ENCODE results near the gene CDC42EP5.
"Not testable (repeated sequence)": the region's sequence is repeated elsewhere in the genome, so short reads cannot be mapped to it uniquely, and the experiment has no call there.

The CDC42EP5 gene, protein sequence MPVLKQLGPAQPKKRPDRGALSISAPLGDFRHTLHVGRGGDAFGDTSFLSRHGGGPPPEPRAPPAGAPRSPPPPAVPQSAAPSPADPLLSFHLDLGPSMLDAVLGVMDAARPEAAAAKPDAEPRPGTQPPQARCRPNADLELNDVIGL

DNA sequence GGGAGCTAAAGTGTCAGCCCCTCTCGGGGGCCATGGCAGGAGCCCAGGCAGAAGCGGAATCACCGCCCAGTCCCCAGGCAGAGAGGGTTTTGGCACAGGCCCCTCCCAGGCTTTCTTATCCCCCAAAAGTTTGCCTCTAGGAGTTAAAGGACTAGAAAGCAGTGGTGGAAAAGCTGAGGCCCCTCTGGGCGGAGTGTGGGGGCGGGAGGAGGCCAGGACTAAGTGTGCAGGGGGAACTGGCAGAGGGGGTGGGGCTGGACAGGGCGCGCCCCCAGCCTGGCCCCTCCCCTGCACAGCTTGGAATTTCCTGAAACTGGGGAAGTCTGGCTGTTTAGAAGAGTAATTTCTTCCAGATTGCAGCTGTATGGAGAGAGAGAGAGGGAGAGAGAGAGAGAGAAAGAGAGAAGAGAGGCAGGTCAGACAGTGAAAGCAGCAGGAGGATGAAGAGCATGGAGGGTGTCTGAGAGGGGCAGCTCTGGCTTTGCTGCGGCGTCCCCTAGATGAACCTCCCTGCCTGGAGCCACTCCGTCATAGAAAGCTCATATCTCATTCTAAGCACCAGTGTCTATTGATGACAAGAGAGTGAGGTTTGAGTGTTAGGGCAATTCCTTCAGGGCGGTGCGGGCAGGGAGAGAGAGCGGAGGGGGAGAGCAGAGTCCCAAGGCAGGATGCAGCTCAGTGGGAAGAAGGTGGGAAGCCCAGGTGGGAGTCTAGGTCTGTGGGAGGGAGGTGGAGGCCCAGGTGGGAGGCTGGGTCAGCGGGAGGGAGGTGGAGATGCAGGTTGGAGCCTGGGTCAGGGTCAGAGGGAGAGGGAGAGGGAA lies at the start of gene CDC42EP5:
TSS of gene CDC42EP5 (minus strand) at position 226 of the 821 bp plus-strand sequence. CDS start 7,749 bp downstream, outside the sequence.
- DNase-seq = no peak

DNA sequence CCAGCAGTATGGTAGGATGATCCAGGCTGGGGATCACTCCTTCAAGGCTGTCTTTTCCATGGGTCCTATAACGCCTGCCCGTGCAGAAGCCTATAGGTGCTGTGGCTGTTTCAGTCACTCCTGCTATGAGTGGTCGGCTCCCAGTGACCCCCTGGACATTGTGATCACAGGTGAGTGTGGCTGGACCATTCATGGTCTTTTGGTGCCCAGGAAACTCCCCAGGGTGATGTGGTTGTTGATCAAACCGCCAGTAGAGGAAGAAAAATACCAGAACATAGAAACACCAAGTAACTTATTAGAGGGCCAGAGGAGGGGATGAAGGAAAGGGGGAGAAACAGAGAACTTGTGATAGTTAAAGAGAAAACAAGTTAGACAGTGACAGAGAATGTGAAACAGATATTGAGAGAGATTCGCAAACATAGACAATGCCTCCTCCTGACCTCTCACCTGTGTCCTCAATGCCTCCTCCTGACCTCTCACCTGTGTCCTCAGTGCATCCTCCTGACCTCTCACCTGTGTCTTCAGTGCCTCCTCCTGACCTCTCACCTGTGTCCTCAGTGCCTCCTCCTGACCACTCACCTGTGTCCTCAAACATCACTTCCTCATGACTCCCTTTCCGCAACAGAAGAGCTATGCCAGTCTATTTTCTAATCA lies 48.9 kb upstream of the CDC42EP5 start:
- no peak for DNase-seq

DNA sequence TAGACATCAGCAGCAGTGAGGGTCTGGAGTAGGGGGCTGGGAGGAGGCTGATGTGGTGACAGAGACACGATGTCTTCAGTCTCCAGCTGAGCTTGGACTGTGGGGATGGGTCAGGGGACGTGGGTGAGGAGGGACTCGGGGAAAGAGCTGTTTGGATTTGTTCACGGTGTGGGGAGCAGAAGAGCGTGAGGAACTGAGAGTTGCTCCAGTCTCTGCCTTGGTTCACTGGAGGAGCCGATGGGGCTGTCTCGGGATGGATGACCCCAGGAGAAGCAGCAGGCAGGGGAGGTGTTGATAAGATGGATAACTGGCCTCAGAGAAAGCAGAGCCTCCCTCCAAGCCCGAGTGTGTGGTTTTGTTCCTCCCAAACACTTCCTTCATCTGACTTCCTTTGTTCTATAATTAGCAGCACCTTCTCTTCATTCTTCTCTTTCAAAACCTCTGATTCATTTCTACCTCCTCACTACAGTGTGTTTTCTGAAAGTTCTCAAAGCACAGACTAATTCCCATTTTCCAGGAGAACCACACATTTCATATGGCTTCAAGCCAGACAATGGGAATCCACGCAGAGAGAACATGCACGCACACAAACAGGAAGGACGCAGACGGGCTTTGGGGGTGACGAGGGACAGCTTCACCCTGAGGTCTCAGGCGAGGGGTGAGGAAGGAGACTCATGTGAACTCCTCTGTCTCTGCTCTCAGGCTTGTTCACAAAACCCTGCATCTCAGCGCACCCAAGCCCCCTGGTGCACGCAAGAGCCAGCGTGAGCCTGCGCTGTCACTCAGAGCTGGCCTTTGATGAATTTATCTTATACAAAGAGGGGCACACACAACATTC lies 48.1 kb upstream of the CDC42EP5 start:
- no peak for DNase-seq

DNA sequence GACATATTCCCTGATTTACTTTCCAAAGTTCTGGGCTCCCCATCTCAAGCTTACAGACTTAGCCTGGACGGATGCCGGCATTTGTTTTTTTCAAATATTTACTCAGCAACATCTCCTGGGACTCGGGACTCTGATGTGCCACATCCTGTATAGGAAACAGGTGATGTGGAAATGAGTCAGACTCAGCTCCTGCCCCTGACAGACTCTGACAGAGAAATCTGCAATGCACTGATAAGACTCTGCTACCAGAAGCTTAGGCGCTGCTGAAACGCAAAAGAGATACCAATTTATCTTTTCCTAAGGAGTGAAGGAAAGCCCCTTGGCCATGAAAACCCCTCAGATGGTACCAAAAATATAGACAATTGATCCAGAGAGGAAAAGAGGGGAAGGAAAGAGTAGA lies 45.7 kb upstream of the CDC42EP5 start:
- DNase-seq = no peak

DNA sequence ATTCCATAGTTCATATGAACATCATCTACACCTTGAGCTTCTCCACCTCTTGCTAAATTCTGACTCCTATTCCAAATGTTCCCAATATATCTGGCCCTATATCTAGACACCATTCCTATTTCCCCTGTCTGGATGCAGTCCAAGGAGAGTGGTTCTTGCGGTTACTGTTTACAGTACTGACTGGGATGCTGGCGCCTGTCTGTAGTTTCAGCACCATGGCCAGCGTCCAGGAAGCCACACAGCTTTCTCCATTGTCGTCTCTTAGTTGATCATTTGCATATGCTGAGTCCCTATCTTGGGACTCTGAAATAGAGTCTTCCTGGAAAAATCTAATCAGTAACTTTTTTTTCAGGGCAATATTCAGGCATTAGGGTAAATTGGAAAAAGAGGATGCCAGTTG lies 44.4 kb upstream of the CDC42EP5 start:
- peak in 5 of 6 experiments; percentile 2 to 48 (median 15) for DNase-seq

DNA sequence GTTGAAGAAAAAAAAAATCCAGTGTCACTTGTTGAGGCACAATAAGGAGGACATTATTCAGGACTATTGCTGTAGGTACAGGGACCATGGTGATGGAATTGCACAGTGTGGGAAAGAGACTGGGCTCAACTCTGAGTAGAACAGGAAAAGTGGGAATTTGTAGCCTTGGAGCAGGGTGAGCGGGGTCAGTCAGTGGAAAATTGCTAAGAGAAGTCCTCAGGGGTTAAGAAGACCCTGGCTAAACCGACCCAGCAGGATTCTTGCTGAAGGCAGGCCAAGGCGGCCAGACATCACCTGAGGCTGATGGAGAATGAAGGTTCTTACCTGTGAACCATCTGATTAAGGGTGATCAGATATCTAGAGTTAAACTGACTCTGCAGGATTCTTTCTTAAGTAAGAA lies 42.1 kb upstream of the CDC42EP5 start:
- no peak for DNase-seq

DNA sequence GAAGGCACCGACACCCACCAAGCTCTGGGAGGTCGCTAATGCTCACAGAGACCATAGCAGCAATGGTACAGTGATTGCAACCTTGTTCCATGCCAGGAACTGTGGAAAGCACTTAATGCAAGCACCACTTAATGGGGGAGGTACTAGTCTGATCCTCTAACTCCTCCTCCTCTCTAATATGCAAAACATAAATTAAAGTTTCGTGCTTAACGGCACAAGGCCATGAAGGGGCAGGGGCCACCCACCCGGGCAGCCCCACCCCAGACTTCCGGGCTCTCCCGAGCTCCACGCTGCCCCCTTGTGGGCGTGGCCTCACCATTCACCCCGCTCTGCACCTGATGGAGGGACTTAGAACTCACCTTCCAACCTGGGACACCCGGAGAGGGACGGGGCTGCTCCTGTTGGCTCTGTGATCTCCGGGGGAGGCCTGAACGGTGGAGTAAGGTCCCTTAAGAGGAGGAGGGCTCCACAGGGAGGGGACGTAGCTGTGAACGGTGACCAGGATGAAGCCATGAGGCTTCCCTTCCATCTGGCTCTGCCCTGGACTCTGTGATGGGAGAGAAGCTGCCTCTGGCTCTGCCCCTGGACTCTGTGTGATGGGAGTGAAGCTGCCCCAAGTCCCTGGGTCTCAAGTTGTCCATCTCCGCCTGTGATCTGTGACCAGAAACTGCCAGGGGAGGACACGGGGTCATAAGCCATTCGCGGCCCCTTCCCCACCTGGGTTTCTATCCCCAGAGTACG lies 36.3 kb upstream of the CDC42EP5 start:
- not testable (repeated sequence) for DNase-seq

DNA sequence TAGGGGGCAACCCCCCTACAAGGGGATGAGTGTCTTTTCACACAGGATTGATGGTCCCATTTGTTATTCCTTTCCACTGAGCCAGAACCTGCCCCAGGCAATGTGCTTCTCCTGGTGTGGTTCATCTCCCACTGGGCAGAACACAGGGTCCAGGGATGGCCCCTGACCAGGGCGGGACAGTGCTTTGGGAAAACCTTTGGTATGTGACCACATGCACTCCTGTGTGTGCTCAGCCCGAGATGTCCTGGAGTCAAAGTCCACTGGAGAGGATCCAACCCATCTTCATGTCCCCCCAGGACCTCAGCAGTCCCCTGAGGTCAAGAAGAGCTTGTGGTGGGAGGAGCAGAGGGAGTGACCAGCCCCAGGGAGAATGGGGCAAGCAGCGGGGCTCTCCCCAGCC lies 35.4 kb upstream of the CDC42EP5 start:
- DNase-seq = not testable (repeated sequence)

DNA sequence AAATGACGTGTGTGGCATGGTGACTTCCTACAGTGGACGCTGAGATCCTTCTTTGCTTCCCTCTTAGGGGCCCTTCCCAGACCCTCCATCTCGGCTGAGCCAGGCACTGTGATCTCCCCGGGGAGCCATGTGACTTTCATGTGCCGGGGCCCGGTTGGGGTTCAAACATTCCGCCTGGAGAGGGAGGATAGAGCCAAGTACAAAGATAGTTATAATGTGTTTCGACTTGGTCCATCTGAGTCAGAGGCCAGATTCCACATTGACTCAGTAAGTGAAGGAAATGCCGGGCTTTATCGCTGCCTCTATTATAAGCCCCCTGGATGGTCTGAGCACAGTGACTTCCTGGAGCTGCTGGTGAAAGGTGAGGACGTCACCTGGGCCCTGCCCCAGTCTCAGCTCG lies 34.7 kb upstream of the CDC42EP5 start:
- no peak for DNase-seq

DNA sequence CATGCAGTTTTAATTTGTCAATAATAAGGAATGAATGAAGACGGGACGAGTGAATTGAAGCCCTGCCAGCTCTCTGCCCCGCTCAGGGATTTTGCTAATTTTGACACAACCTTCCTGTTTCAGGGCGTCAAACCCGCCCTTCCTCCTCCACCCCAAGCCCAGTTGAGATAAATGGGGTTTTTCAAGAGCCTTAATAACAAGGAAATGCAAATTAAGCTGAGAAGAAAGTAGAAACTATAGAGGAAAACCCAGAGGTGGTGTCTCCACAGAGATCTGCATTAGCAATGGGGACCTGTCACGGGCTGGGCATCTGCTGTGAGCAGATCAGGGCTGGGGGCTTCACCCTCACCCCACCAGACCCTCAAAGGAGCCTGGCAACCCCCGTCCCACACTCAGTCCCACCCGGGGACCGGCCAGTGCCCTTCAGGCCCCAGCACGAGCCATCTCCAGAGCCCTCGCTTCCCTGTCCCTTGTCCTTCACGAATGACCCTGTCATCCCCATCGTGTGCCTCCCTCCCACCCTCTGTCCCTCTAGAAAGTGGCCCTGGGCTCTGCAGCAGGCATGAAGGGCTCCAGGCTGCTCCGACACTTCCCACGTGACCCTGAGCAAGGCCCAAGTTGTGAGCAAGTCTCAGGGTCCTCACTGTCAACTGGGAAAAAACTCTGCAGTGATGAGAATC lies 34.1 kb upstream of the CDC42EP5 start:
- not testable (repeated sequence) for DNase-seq

DNA sequence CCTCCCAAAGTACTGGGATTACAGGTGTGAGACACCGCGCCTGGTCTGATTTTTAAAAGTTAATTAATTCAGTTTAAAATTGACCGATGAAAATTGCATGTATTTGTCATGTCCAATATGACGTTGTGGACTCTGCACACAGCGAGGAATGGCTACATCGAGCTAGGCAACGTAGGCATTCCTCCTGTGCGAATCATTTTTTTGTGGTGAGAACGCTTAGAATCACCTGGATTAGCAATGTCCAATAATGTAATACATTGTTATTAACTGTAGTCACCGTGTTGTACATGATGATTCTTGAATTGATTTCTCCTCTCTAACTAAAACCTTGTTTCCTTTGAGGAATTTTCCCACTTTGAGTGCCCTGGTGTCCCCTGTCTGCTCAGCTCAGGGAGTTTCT lies 33.0 kb upstream of the CDC42EP5 start:
- DNase-seq = no peak

DNA sequence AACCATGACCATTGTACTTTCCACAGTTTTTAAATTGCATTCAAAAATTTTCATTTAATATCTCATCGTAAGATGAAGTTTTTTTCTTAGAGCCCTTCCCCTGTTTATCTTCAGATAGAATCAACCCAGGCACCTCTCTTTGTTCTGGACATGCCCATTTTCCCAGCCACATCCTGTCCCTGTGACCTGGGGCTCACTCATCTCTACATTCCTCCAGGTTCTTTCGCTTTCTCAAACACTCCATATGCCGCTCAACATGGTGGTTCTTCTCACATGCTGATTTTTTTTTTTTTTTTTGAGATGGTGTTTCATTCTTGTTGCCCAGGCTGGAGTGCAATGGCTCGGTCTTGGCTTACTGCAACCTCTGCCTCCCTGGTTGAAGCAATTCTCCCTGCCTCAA lies 32.4 kb upstream of the CDC42EP5 start:
- DNase-seq = not testable (repeated sequence)

DNA sequence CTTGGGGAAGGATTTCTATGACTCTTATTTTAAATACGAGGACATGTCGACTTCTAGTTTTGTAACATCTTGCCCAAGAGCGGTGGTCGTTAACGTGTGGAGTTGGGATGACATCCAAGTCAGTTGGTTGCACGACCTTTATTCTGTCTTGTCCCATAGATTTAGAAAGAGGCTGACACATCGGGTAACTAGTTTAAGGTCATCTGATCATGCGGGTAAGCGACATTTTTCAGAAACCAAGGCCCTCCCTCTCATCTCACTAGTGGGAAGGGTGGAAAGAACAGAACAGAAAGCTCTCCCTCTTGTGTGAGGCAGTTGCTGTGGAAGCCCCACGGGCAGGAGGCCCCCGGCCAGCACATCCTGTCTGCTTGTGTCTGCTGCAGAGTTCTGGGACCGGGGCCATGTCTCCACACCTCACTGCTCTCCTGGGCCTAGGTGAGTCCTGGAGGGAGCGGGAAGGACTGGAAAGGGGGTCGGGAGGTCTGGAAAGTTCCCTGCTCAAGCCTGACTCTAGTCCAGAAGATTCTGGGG lies 29.5 kb upstream of the CDC42EP5 start, which contains the start of gene LAIR2:
TSS of gene LAIR2 (plus strand) at position 314 of the 531 bp plus-strand sequence. CDS start at position 402, 88 bp downstream.
- DNase-seq = no peak

DNA sequence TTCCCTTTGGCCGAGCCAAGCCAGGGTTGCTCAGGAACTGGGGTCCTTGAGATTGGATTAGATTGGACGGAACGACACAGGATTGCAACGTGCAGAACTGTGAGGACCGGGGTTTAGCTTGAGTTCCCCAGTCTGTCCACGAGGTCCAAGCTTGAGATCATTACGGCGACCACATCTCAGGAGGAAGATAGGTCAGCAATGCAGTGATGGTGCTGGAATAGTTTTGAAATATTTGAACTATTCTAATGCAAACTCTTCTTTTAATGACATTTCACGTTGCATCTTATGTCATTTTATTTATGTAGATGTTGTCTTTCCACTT lies 25.3 kb upstream of the CDC42EP5 start:
- not testable (repeated sequence) for DNase-seq

DNA sequence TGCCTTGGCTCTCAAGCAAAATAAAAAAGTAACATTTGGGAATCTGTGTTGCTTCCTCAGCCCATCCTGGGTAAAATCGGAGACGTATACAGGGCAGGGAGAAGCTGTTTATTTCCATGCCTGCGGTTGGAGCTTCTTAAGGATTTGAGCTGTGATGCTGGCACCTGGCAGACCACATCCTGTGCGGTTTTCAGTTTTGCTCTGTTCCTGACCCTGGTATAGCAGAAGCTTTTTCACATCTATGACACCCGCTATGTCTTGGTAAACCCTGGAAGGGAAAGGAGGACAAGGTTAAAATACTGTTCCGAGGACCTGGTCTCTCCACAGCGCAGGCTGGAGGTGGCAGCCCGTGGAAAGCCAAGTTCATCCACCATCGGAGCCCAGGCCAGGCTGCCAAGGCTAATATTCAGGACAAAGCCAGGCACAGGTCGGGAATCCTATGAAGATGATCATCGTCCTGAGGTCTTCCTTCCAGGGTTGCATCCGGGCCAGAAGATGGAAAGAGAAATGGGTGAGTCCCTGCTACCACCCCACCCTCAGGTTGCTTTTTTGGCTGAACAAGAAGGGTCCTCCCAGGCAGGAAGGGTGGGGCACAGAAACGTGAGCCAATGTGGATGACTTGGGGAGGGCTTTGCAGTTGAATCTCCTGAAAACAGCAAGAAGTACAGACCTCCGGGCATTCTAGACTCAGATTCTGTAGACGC lies 24.8 kb upstream of the CDC42EP5 start:
- DNase-seq = peak in 3 of 6 experiments; percentile 9 to 16 (median 14)

DNA sequence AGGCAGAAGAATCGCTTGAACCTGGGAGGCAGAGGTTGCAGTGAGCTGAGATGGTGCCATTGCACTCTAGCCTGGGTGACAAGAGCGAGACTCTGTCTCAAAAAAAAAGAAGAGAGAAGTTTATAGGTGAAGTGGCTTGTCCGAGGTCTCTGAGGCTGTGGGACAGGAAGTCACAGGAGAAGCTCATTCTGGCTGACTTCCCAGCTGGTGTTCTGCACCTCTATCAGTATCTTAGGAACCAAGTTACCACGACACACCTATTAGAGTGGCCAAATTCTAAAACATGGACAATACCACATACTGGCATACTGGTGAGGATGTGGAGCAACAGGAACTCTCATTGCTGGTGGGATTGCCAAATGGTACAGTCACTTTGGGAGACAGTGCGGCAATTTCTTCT lies 22.2 kb upstream of the CDC42EP5 start:
- not testable (repeated sequence) for DNase-seq

DNA sequence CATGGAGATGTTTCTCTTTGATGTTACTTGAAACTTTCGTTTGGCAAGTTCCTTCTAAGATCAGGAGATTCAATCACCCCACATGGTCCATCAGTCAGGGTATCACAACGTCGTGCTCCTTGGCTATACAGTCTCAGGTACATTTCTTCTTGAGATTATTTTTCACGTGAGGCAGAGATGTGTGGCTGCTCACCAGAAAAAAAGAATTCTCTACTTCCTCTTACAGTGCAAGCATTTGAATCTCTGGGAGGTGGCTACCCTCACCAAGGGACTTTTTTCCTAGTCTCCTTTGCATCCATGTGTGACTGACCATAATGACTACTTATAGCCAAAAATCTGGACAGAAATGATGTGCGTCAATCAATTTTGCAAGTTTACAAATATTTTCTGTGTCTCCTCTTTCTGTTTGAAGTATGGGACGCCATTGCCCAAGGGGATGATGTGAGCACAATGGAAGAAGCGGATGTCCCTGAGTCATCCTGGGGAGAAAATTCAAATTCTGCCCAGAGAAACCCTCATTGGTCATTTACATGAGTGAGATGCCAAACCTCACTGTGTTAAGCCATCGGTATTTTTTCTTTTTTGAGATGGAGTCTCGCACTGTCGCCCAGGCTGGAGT lies 21.0 kb upstream of the CDC42EP5 start:
- no peak for DNase-seq

DNA sequence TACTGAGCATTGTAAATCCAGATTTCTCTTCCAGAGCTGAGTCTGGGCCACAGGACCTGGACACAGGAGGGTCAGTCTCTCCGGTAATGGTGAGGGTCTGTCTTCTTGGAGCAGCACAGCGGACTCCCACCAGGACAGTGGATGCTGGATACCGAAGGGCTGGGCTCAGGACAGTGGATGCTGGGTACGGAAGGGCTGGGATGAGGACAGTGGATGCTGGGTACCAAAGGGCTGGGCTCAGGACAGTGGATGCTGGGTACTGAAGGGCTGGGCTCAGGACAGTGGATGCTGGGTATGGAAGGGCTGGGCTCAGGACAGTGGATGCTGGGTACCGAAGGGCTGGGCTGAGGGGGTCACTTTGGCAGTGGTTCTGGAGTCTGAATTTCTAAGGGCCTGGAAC lies 20.0 kb upstream of the CDC42EP5 start:
- not testable (repeated sequence) for DNase-seq

DNA sequence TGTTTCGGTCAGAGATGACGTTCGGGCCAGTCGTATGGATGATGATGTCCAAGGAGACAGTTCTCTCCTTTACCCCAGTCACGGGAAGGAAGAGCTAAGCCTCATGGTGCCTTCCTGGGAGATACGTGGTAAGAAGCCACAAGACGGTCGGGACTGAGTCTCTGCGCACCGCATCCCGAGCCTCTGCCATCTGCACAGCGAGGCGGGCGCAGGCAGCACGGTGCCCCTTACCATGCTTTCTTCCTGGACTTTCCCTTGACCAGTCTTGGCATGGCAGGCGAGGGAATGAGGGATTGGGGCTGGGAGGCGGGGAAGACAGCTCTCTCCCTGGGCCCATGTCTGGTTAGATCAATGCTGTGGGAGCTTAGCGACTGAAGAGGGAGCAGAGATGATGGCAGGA lies 19.5 kb upstream of the CDC42EP5 start:
- no peak for DNase-seq

DNA sequence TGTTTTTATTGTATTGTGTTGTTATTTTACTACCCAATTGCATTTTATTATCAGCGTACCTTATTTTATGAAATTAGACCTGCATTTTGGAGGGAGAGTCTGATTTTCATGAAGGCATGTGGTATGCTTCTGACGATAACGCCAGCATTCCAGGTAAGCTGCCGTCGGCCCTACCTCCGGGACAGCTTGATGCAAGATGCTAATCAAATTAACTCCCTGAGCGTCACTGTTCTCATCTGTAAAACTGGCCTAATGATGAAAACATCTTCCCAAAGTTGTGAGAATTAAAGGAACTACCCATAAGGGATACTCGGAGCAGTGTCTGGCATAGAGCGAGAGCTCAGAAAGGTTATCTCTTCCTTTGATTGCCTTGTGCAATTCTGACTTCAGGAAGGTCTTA lies 16.7 kb upstream of the CDC42EP5 start:
- no peak for DNase-seq
